ENCODE data around the gene TMEM107. TPM values are rescaled to one million over a fixed set of nuclear protein-coding genes. Genes with fewer than 3 reads are reported as not detected.

The TMEM107 gene
- total RNA-seq, 4 donors from 2014 or later = 28.2 to 47.1 (median 38.2) TPM

- H3K36me3 ChIP-seq = peaks cover 35 to 66% (median 52%) of the 10 kb centered on the region in 3 donors
- peak overlapping the region in 1 of 4 donors; percentile 92 for H3K4me3 ChIP-seq
- no peaks in the 10 kb centered on the region for H3K9me3 ChIP-seq
- peak in 1 of 2 donors; percentile 3 for TF ChIP-seq POLR2A (IDR thresholded peaks at IDR 0.05)
- no peak for TF ChIP-seq EP300 (IDR thresholded peaks at IDR 0.05)
- no peaks in the 10 kb centered on the region for H3K27me3 ChIP-seq
- peak in 1 of 2 donors; percentile 16 for DNase-seq (ENCODE audit: low spot score in 2 of 2)
- WGBS, 2 donors = 92 to 93% methylated on average over 20 to 22 of the region's 29 CpGs
- H3K27ac ChIP-seq = peak overlapping the region; percentile 98 to 100 (median 100)
- peaks cover 3 to 68% (median 36%) of the 10 kb centered on the region in 4 donors for H3K4me1 ChIP-seq
These were observed 26.6 kb downstream of the TMEM107 start for GRCh38 chr17:8149419-8150193.

- no peak for TF ChIP-seq POLR2A (IDR thresholded peaks at IDR 0.05)
- no peak for TF ChIP-seq CTCF (IDR thresholded peaks at IDR 0.05)
- TF ChIP-seq EP300 (IDR thresholded peaks at IDR 0.05) = no peak
- peaks cover 39 to 76% (median 62%) of the 10 kb centered on the region in 3 donors for H3K36me3 ChIP-seq
- H3K27ac ChIP-seq = peak overlapping the region; percentile 44 to 100 (median 100)
- 90 to 92% methylated on average over 13 of the region's 13 CpGs for WGBS, 2 donors
- H3K9me3 ChIP-seq = no peaks in the 10 kb centered on the region
- H3K27me3 ChIP-seq = no peaks in the 10 kb centered on the region
- H3K4me1 ChIP-seq = peaks cover 3 to 75% (median 30%) of the 10 kb centered on the region in 4 donors
- DNase-seq (ENCODE audit: low spot score in 2 of 2) = no peak
- no peak overlapping the region for H3K4me3 ChIP-seq
These were observed 27.6 kb downstream of the TMEM107 start for GRCh38 chr17:8148560-8148959.

GRCh38 chr17:8147805-8148404 is 28.3 kb downstream of the TMEM107 start:
- H3K9me3 ChIP-seq = no peaks in the 10 kb centered on the region
- H3K4me3 ChIP-seq = no peak overlapping the region
- TF ChIP-seq EP300 (IDR thresholded peaks at IDR 0.05) (peak in 1 of 2 donors; percentile 43), POLR2A (IDR thresholded peaks at IDR 0.05) (no peak), CTCF (IDR thresholded peaks at IDR 0.05) (no peak)
- H3K27ac ChIP-seq = peak overlapping the region; percentile 61 to 100 (median 100)
- WGBS, 2 donors = 88 to 91% methylated on average over 13 of the region's 13 CpGs
- H3K27me3 ChIP-seq = no peaks in the 10 kb centered on the region
- H3K4me1 ChIP-seq = peaks cover 0 to 75% (median 23%) of the 10 kb centered on the region in 4 donors
- H3K36me3 ChIP-seq = peaks cover 40 to 83% (median 69%) of the 10 kb centered on the region in 3 donors
- DNase-seq (ENCODE audit: low spot score in 2 of 2) = no peak

- H3K4me3 ChIP-seq = no peak overlapping the region
- H3K9me3 ChIP-seq = no peaks in the 10 kb centered on the region
- WGBS, 2 donors = 86 to 90% methylated on average over 20 to 25 of the region's 26 CpGs
- H3K27me3 ChIP-seq = no peaks in the 10 kb centered on the region
- no peak for TF ChIP-seq EP300 (IDR thresholded peaks at IDR 0.05)
- TF ChIP-seq CTCF (IDR thresholded peaks at IDR 0.05) = no peak
- no peak for TF ChIP-seq POLR2A (IDR thresholded peaks at IDR 0.05)
- peaks cover 0 to 77% (median 19%) of the 10 kb centered on the region in 4 donors for H3K4me1 ChIP-seq
- H3K36me3 ChIP-seq = peaks cover 44 to 89% (median 75%) of the 10 kb centered on the region in 3 donors
- DNase-seq (ENCODE audit: low spot score in 2 of 2) = no peak
- peak overlapping the region; percentile 61 to 100 (median 100) for H3K27ac ChIP-seq
These were observed 28.9 kb downstream of the TMEM107 start for GRCh38 chr17:8147141-8147804.

- TF ChIP-seq CTCF (IDR thresholded peaks at IDR 0.05) (no peak), EP300 (IDR thresholded peaks at IDR 0.05) (no peak), POLR2A (IDR thresholded peaks at IDR 0.05) (no peak)
- Histone ChIP-seq H3K4me3 (no peak overlapping the region), H3K27me3 (no peaks in the 10 kb centered on the region), H3K4me1 (peaks cover 0 to 79% (median 19%) of the 10 kb centered on the region in 4 donors), H3K36me3 (peaks cover 44 to 92% (median 80%) of the 10 kb centered on the region in 3 donors), H3K9me3 (no peaks in the 10 kb centered on the region), H3K27ac (peak overlapping the region; percentile 61 to 100 (median 82))
- WGBS, 2 donors = 90 to 92% methylated on average over 13 to 14 of the region's 14 CpGs
- no peak for DNase-seq (ENCODE audit: low spot score in 2 of 2)
These were observed 29.6 kb downstream of the TMEM107 start for GRCh38 chr17:8146381-8147140.
